ENCODE results near the gene TBCEL. TPM values are rescaled to one million over a fixed set of nuclear protein-coding genes. Genes with fewer than 3 reads are reported as not detected.

The TBCEL gene, protein sequence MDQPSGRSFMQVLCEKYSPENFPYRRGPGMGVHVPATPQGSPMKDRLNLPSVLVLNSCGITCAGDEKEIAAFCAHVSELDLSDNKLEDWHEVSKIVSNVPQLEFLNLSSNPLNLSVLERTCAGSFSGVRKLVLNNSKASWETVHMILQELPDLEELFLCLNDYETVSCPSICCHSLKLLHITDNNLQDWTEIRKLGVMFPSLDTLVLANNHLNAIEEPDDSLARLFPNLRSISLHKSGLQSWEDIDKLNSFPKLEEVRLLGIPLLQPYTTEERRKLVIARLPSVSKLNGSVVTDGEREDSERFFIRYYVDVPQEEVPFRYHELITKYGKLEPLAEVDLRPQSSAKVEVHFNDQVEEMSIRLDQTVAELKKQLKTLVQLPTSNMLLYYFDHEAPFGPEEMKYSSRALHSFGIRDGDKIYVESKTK
- total RNA-seq (2012; rRNA removed): 11.8 and 13.7 TPM in 2 replicates

DNA sequence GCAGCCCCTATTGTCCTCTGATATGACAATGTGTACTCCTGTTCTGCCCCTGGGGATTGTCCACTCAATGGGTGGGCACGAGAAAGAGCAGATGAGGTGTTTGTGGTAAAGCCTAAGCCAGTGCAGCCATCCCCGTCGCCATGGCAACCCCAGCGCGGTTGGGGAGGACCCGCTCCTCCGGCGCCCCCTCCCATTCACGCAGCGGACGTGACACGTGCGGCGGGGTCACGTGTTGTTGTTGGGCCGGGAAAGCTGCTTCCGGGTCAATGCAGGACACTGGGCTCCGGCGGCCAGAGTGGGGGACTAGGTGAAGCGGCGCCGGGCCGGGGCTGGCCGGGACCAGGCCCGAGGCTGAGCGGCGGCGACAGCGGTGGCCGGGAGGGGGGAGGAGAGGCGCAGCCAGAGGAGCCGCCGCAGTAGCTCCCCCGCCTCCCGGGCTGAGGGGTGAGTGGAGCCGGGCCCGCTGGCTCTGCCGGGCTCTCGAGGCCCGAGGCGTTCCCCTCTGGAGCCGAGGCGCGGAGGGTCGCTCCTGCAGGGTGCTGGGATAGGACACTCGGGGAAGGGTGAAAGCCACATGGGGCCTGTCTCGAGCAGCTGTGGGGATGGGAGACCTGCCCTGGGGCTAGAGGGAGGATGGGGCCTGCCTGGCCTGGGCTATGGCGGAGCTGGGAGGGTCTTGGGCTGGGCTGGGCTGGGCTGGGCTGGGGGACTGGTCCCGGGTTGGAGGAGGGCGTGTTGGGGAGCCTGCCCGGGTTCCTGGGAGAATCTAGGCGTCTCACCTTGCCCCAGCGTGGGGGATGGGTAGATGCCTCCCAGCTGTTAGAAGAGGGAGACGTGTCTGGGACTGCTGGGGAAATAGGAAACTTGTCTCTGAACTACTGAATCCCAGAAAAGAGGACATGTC is at the start of gene TBCEL:
Gene TBCEL (plus strand): TSS at position 255 of the 904 bp plus-strand sequence. CDS start 21,589 bp downstream, outside the sequence.
- Histone ChIP-seq H3K4me2 (ENCODE audit: low read length) (peak within 1 kb of the TSS; percentile 95), H3K4me1 (ENCODE audit: control insufficient read depth, insufficient read depth, low read length) (peaks cover 9% of the 10 kb centered on the region), H3K9ac (ENCODE audit: low read depth, low read length) (peak within 1 kb of the TSS; percentile 96), H3K36me3 (ENCODE audit: insufficient read depth, low read length) (no peaks in the 10 kb centered on the region), H3K27me3 (ENCODE audit: control insufficient read depth, insufficient read depth, low read length) (peaks cover 2% of the 10 kb centered on the region), H3K4me3 (ENCODE audit: low read length) (peak within 1 kb of the TSS; percentile 90), H3K9me3 (replicated peaks; ENCODE audit: low read length) (no peaks in the 10 kb centered on the region)

DNA sequence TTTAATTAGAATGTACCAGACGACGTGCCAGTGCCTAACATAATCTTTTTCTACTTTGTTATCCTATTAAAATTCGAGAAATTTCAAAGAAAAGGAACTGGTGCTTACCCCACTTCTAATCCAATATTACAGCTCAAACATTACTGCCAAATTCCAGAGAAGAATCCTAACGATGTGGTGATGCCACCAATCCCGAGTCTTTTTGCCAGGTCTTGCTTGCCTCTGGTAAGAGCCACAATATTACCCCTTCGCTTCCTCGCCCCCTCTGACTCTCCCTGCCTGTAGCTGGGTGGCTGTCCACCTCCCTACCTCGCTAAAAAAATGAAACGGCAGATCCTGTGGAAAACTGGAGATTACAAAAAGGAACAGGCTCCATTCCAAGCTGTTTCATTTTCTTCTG is 49.4 kb upstream of the TBCEL start:
- Histone ChIP-seq H3K4me3 (ENCODE audit: low read length) (no peak overlapping the region), H3K4me2 (ENCODE audit: low read length) (no peak overlapping the region), H3K27me3 (ENCODE audit: control insufficient read depth, insufficient read depth, low read length) (peaks cover 44% of the 10 kb centered on the region), H3K4me1 (ENCODE audit: control insufficient read depth, insufficient read depth, low read length) (peaks cover 12% of the 10 kb centered on the region), H3K9ac (ENCODE audit: low read depth, low read length) (no peak overlapping the region), H3K9me3 (replicated peaks; ENCODE audit: low read length) (no peaks in the 10 kb centered on the region), H3K36me3 (ENCODE audit: insufficient read depth, low read length) (no peaks in the 10 kb centered on the region)

DNA sequence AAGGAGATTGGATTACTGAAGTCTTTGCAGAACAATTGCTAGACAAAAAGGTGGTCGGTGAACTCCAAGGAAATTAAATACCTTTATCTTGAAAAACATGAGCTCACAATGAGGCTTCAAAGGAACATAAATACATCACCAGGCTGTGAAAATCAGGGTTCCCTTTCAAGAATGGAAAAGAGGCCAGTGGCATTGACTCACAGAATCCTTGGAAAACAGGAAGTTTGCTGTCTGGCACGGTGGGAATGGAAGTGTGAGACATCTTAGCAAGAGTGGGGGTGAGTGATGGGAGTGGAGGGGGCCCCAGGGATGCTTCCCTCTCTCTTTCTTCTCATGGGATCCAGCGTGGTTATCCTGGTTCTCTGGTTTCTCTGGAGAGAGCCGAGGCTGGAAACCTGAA is 48.9 kb upstream of the TBCEL start:
- H3K4me2 ChIP-seq (ENCODE audit: low read length): no peak overlapping the region
- peaks cover 12% of the 10 kb centered on the region for H3K4me1 ChIP-seq (ENCODE audit: control insufficient read depth, insufficient read depth, low read length)
- no peak overlapping the region for H3K4me3 ChIP-seq (ENCODE audit: low read length)
- H3K27me3 ChIP-seq (ENCODE audit: control insufficient read depth, insufficient read depth, low read length): peaks cover 44% of the 10 kb centered on the region
- H3K36me3 ChIP-seq (ENCODE audit: insufficient read depth, low read length): no peaks in the 10 kb centered on the region
- H3K9me3 ChIP-seq (replicated peaks; ENCODE audit: low read length): no peaks in the 10 kb centered on the region
- H3K9ac ChIP-seq (ENCODE audit: low read depth, low read length): no peak overlapping the region

DNA sequence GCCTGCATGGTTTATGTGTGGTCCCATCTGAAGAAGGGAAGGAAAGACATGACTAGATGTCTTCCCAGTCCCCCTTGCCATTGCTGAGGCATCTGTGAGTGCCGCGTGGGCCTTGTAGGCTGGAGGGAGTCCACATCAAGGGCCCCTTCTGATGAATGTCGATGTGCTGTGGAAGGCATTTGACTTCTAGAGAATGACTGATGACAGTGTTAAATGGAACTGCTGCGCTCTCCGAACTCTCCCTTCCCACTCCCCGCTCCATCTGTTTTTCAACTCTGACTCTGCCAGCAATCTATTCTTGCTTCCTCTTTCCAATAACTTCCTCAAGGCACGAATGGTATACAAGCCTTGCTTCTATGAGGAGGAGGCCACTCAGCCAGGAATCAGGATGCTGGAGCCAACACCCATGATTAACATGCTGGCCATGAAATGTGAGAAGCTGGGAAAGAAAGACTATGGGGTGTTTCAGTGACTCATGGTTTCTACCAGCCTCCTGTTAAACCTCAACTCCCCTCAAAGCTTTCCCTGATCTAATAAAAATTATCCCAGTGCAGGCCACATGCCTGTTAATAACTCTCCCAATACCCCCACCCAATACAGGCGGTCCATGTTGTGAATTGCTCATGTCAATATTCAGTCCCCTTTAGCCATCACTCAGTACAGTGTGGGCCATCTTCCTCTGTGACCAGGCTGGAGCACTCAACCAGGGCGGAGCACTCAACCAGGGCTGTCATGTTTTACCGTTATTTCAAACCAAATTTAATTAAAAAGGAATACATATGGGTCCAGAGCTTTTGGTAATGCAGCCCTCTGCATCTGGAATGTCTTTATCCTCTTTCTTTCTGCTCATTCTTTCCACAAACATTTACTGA is 46.4 kb upstream of the TBCEL start:
- H3K4me3 ChIP-seq (ENCODE audit: low read length): no peak overlapping the region
- no peak overlapping the region for H3K9ac ChIP-seq (ENCODE audit: low read depth, low read length)
- H3K4me1 ChIP-seq (ENCODE audit: control insufficient read depth, insufficient read depth, low read length): peaks cover 12% of the 10 kb centered on the region
- H3K4me2 ChIP-seq (ENCODE audit: low read length): no peak overlapping the region
- no peaks in the 10 kb centered on the region for H3K36me3 ChIP-seq (ENCODE audit: insufficient read depth, low read length)
- H3K9me3 ChIP-seq (replicated peaks; ENCODE audit: low read length): no peaks in the 10 kb centered on the region
- H3K27me3 ChIP-seq (ENCODE audit: control insufficient read depth, insufficient read depth, low read length): peaks cover 46% of the 10 kb centered on the region

DNA sequence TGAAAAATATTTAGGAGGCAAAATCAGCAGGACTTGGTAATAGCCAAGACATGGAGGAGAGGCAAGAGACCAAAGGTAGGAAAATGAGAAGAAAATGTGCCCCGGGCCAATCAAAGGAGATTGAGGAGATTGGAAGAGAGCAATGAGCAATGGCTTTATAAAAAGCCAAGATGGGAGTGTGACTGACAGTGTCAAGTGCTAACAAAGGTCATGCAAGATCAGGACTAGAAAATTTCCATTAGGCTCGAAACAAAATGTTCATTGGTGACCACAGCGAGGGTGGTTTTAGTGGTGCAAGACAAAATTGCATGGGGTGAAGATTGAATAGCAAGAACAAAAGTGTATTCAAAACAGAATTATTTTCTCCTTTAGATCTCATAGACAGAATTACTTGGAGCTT is 45.2 kb upstream of the TBCEL start:
- H3K27me3 ChIP-seq (ENCODE audit: control insufficient read depth, insufficient read depth, low read length): peaks cover 44% of the 10 kb centered on the region
- H3K4me2 ChIP-seq (ENCODE audit: low read length): no peak overlapping the region
- peaks cover 8% of the 10 kb centered on the region for H3K4me1 ChIP-seq (ENCODE audit: control insufficient read depth, insufficient read depth, low read length)
- H3K36me3 ChIP-seq (ENCODE audit: insufficient read depth, low read length): no peaks in the 10 kb centered on the region
- H3K9me3 ChIP-seq (replicated peaks; ENCODE audit: low read length): no peaks in the 10 kb centered on the region
- no peak overlapping the region for H3K4me3 ChIP-seq (ENCODE audit: low read length)
- H3K9ac ChIP-seq (ENCODE audit: low read depth, low read length): no peak overlapping the region

DNA sequence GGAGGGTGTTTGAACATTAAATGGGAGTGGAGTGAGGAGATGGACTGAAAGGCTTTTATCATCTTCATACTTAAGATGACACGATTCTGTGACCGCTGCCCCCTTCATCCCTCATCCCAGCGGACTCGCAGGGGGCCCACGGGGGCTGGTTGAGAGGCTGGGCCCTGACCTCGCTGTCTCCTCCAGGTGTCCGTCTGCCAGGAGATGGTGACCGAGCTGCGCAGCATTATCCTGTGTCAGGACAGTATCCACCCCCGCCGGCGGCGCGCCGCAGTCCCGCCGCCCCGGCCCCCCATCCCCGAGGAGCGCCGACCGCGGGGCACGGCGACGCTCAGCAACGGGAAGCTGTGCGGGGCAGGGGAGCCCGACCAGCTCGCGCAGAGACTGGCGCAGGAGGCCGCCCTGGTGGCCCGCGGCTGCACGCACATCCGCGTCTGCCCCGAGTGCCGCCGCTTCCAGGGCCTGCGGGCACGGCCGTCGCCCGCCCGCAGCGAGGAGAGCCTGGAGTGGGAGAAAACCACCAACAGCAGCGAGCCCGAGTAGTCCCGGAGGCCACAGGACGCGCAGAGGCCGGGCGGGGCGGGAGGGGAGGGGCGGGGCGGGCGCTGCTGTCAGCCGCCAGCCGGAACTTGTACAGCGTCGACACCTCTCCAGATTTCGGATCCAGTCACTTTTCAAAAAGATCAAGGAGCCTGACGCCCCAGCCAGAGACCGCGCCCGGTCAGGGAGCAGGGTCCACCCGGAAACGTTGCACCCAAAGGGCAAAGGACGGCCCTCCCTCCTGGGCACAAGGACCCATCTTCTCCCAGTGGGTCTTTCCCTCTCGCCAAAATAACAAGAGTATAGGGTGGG is 38.0 kb upstream of the TBCEL start:
- Histone ChIP-seq H3K4me1 (ENCODE audit: control insufficient read depth, insufficient read depth, low read length) (peaks cover 5% of the 10 kb centered on the region), H3K4me3 (ENCODE audit: low read length) (peak overlapping the region; percentile 68), H3K4me2 (ENCODE audit: low read length) (peak overlapping the region; percentile 87), H3K36me3 (ENCODE audit: insufficient read depth, low read length) (no peaks in the 10 kb centered on the region), H3K9ac (ENCODE audit: low read depth, low read length) (peak overlapping the region; percentile 29), H3K27me3 (ENCODE audit: control insufficient read depth, insufficient read depth, low read length) (peaks cover 61% of the 10 kb centered on the region), H3K9me3 (replicated peaks; ENCODE audit: low read length) (no peaks in the 10 kb centered on the region)

DNA sequence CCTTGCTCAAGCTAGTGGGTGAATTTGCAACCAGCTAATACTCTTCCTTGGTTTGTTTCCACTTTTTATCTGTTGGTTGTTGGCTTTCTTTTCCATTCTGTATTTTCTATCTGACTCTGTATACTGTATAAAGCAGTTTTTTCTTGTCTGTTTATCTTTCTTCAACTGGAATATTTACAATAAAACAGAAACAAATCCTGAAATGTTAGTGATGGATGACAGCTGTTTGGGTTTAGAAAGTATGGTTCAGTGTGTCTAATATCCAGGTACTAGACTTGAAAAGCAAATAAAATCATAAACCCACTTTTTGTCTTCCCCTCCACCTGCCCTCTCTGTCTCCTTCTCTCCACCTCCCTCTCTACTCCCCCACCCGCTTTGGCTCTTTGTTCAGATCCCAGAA is 35.3 kb upstream of the TBCEL start:
- Histone ChIP-seq H3K36me3 (ENCODE audit: insufficient read depth, low read length) (no peaks in the 10 kb centered on the region), H3K27me3 (ENCODE audit: control insufficient read depth, insufficient read depth, low read length) (peaks cover 66% of the 10 kb centered on the region), H3K9me3 (replicated peaks; ENCODE audit: low read length) (no peaks in the 10 kb centered on the region), H3K4me1 (ENCODE audit: control insufficient read depth, insufficient read depth, low read length) (peaks cover 5% of the 10 kb centered on the region), H3K4me3 (ENCODE audit: low read length) (no peak overlapping the region), H3K4me2 (ENCODE audit: low read length) (no peak overlapping the region), H3K9ac (ENCODE audit: low read depth, low read length) (no peak overlapping the region)

DNA sequence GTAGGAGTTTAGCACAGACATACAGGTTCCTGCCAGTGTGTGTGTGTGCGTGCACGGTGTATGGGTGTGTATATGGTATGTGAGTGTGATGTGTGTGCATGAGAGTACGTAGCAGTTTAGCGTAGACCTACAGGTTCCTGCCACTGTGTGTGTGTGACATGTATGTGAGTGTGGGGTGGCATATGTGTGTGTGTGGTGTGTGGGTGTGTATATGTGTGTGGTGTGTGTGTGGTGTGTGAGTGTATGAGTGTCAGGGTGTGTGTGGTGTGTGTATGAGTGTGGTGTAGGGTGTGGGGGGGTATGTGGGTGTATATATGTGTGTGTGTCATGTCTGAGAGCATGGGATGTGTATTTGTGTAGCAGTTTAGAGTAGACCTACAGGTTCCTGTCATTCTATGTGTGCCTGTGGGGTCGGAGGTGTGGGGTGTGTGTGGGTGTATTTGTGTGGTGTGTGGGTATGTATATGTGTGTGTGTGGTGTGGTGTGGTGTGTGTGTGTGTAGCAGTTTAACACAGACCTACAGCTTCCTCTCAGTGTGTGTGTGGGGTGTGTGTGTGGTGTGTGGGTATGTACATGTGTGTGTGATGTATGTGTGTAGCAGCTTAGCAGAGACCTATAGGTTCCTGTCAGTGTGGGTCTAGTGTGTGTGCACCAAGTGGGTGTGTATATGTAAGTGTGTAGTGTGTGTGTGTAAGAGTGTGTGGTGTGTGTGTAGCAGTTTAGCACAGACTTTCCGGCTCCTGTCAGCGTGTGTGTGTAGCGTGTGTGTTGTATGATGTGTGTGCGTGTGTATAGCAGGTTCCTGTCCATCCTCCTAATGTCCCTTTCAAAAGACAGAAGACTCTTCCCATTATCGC is 31.8 kb upstream of the TBCEL start:
- Histone ChIP-seq H3K36me3 (ENCODE audit: insufficient read depth, low read length) (no peaks in the 10 kb centered on the region), H3K4me2 (ENCODE audit: low read length) (no peak overlapping the region), H3K9me3 (replicated peaks; ENCODE audit: low read length) (no peaks in the 10 kb centered on the region), H3K9ac (ENCODE audit: low read depth, low read length) (no peak overlapping the region), H3K4me1 (ENCODE audit: control insufficient read depth, insufficient read depth, low read length) (no peaks in the 10 kb centered on the region), H3K27me3 (ENCODE audit: control insufficient read depth, insufficient read depth, low read length) (peaks cover 56% of the 10 kb centered on the region), H3K4me3 (ENCODE audit: low read length) (no peak overlapping the region)

DNA sequence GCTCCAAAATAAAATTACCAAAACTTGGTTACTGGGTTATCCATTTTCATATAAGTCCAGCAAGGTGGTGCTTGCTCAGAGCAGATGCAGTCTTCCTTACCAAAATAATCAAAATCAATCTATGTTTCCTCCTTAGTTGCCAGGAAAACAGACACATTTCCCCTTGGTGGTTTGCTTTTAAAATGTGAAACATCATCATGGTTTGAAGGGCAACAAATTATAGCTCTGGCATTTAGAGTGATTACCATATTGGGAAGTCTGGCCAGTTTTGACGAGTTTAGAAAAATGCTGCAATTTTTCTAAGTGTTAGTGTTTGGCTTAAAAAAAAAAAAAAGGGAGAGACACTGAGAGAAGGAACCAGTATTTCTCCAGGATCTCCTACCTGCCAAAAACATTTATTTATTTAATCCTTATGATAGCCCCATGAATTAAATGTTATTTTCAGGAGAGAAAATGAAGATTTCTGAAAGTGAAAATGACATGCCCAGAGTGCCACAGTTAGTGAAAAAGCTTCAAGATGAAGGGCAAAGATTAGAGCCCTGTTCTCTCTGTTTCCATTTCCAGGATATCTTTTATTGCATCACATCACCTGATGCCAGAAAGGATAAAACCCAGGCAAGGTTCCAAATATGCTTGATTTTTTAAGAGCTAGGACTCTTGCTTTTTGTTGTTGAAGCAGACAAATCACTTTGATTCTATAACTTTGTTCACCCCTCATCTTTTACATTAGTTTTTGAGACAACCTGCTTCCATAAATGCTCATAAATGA is 29.6 kb upstream of the TBCEL start:
- no peaks in the 10 kb centered on the region for H3K36me3 ChIP-seq (ENCODE audit: insufficient read depth, low read length)
- H3K4me3 ChIP-seq (ENCODE audit: low read length): no peak overlapping the region
- no peak overlapping the region for H3K9ac ChIP-seq (ENCODE audit: low read depth, low read length)
- no peaks in the 10 kb centered on the region for H3K4me1 ChIP-seq (ENCODE audit: control insufficient read depth, insufficient read depth, low read length)
- H3K27me3 ChIP-seq (ENCODE audit: control insufficient read depth, insufficient read depth, low read length): peaks cover 37% of the 10 kb centered on the region
- H3K4me2 ChIP-seq (ENCODE audit: low read length): no peak overlapping the region
- H3K9me3 ChIP-seq (replicated peaks; ENCODE audit: low read length): no peaks in the 10 kb centered on the region
